Stimulated activated naive CD4-positive, alpha-beta T cell treated with Interleukin-2 at 50 U/mL for 16 hours (primary cell): ENCODE results near the gene MBD4.
"Not testable (repeated sequence)": the region's sequence is repeated elsewhere in the genome, so short reads cannot be mapped to it uniquely, and the experiment has no call there.

ENCODE experiments used
- DNase-seq: peaks from one replicate; lab custom pipeline; 2025; lab: John Stamatoyannopoulos, UW

Gene MBD4

DNA sequence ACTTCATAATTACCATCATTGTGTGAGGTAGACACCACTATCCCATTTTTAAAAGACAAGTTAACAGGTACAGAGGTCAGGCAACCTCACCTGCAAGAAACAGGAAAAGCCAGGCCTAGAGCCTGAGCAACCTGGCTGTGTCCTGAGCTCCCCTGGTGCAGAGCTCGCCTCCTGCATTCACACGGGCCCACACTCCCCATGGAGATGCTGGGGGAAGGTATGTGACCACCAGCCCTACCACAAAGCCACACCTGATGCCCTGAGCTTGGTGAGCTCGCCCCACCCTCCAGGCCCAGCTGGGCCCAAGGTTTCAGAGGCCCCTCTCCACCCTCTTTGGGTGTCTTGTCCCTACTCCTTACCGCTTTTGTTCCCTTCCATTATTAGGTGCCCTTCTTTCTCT is 10.1 kb downstream of the MBD4 start:
- no peak for DNase-seq

DNA sequence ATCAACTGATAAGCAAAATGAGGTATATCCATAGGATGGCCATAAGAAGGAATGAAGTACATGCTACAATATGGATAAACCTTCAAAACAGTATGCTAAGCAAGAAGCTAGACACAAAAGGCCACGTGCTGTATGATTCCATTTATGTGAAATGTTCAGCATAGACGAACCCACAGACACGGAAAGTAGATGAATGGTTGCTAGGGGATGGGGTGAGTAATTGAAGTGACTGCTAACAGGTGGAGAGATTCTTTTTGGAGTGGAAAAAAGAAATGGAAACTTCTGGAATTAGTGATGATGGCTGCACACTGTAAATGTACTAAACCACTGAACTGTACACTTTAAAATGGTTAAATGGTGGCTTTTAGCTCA is 10.7 kb downstream of the MBD4 start:
- no peak for DNase-seq

DNA sequence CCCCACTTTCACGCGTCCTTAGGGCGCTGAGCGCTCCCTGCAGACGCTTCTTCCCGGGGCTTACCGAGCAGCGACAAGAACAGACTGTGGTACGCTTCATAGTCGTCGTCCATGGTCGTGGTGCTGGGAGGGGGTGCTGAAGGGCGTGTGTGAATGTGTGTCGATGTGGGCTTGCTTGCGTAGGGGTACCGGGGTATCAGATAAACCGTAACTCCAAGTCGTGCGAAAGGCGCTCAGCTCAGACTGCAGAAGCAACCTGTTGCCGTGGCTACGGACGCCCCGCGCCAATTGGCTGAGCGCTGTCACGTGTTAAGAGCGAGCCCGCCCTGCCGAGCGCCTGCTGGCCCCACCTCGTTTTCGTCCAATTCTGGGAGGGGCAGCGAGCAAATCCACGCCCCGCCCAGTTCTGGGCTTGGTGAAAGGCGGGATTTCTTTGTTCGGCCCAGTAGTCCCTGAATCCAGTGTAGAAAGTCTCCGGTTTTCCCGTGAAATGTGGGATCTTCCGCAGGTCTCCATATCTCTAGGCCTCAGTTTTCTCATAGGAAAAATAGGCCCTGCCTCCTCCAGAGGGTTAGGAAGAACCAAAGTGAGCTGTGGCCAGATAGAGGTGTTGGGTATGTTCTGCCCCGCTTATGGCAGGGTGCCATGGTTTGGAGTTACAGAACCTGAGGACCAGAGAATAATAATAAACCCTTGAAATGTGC is 11.2 kb downstream of the MBD4 start, which contains the start of gene EFCAB12:
Gene EFCAB12, minus strand, starts transcription at position 261 of the 704 bp plus-strand sequence. Its CDS starts 148 bp downstream, at position 113.
- peak; percentile 86 for DNase-seq

DNA sequence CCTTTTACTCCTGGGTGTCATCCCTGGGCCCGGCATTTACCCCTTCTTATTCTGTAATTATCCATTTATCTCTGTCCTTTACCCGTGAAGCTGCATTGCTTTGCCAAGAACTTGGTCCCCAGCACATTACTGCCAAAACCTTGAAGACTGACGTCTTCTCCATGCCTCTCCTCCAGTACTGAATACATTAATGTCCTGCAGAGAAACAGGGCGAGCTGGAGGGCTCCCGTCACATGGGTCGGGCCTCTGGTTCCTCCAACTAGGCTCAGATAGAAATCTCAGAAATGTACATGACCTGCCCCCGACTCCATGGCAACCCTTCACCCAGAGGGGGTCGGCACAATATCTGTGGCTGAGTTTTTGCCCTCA is 11.8 kb downstream of the MBD4 start:
- DNase-seq = no peak

DNA sequence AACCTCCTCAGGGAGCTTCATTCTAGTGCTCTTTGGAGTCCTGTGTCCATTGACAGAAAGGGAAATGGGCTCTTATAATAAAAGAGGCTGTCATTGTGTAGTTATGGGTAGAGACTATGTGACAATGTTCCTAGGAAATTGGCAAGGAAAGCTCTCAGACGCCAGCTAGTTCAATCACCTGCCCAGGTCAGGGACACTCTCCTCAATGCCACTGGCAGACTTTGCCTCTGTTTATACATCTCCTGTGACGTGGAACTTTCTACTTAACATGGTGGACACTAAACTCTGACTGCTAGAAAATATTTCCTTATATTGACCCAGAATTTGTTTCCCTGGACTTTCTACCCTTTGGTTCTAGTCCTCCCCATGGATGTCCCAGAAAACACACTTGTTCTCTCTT is 14.1 kb downstream of the MBD4 start:
- DNase-seq = no peak

DNA sequence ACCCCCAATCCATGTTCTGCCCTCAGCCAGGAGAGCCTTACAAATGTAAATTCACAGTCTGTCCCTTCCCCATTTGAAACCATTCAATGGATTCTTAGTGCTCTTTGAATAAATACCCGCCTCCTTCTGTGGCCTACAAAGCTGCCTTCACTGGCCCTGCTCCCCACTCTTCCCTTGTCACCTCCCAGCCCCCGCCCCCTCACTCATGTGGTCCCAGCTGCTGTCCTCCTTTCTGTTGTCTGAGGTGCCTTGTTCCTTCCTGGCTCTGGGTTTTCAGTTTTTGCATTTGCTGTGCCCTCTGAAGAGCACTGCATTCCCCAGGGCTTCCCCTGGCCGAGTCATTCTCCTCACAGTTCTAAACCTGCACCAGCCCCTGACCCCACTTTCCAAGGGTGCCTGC is 14.5 kb downstream of the MBD4 start:
- DNase-seq = no peak

DNA sequence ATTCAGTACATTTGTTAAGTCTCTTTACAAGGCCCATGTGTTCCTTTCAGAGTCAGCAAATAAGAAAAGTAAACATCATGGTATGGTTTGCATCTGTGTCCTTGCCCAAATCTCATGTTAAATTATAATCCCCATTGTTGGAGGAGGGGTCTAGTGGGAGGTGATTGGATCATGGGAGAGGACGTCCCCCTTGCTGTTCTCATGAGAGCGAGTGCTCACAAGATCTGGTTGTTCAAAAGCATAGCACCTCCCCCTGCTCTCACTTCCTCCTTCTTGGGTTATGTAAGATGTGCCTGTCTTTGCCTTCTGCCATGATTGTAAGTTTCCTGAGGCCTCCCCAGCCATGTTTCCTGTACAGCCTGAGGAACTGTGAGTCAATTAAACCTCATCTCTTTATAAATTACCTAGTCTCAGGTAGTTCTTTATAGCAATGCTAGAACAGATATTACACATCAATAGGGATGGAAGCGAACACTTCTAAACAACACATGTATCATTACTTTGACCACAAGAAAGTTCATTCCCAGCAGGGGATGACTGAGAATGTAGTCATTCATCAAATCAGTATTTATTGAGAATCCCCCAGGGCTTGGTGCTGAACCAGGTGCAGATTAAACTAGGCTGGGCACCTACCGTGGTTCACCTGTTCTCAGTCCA is 15.4 kb downstream of the MBD4 start:
- no peak for DNase-seq

DNA sequence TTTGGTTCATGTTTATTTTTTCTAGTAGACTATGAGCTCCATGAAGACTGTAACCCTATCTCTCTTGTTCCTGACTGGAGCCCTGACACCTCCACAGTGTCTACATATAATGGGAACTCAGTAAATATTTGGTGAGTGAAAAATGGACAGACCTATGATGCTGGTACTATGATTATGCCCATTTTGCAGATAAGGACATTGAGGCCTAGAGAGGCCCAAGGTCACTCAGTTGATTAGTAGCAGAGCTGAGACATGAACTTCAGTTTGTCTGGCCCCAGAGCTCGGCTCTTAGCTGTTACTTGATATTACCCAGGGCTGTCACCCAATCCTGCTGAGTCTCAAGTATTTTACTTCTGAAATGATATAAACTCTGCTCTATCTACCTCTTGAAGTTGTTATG is 16.9 kb downstream of the MBD4 start:
- DNase-seq = no peak

DNA sequence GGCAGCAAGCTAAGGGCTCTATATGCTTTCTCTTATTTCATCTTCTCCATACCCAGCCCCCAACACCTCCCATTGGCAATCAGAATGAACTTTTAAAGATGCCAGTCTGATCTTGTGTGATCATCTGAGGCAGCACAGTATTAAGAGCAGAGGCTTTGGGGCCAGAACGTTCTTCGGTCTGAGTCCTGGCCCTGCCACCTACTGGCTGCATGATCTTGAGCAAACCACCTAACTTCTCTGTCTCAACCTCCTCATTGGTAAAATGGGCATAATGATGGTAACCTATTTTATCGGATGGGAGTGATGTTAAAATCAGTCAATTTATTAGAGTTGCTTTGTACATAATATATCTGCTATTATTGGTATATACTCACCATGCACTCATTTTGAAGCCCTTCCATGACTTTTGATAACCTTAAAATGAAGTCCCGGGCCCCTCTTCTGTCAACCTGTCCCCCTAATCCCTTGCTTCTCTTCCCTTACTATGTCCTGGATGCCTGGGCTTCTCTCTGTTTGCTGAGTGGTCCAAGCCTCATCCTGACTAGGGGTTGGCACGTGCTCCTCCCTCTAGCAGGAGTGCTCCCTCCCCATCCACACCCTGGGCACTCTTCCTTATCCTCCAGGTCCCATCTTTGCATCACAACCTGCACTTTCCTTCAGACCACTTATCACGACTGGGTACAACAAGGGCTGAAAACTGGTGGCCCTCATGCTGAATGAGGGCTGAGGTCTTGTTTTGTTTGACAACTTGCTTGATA is 17.6 kb downstream of the MBD4 start:
- no peak for DNase-seq

DNA sequence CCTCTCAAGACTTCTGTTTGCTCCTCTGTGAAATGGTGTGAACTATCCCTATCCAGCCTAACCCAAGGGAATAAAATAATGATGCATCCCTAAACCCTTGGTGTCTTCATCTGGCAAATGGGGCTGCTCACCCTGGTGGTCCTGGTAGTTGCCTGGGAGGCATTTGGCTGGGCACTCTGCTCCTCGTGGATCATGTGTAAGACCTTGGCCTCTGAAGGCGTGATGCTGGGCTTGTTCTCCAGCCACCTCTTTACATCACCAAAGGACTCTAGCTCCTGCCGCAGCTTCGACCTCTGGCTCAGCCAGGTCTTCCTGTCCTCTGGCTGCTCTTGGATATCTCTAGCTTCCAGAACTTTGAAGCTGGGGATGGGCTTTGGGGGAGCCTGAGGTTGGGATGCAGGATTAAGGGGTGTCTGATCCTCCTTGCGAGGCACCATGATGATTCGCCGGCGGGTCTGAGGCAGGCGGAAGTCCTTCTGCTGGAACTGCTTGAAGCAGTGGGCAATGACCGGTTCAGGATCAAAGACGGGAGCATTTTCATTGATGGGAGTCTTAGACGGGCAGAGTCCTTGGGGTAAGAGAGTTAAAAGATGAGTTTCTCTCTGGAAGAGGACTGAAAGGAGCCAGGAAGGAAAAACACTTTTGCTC is 18.4 kb downstream of the MBD4 start:
- no peak for DNase-seq

DNA sequence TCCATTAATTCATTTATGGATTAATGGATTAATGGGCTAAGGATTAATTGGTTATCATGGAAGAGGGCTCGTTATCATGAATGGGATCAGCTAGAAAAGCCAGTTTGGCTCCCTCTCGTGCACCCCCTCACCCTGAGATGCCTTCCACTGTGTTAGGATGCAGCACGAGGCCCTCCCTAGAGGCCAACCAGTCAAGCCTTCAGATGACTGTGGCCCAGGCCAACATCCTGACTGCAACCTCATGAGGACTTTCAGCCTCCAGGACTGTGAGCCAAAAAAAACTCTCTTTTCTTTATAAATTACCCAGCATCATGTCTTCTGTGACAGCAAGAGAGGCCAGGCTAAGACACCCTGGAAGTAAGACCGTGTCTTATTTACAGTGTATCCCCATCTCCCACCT is 20.3 kb downstream of the MBD4 start:
- no peak for DNase-seq

DNA sequence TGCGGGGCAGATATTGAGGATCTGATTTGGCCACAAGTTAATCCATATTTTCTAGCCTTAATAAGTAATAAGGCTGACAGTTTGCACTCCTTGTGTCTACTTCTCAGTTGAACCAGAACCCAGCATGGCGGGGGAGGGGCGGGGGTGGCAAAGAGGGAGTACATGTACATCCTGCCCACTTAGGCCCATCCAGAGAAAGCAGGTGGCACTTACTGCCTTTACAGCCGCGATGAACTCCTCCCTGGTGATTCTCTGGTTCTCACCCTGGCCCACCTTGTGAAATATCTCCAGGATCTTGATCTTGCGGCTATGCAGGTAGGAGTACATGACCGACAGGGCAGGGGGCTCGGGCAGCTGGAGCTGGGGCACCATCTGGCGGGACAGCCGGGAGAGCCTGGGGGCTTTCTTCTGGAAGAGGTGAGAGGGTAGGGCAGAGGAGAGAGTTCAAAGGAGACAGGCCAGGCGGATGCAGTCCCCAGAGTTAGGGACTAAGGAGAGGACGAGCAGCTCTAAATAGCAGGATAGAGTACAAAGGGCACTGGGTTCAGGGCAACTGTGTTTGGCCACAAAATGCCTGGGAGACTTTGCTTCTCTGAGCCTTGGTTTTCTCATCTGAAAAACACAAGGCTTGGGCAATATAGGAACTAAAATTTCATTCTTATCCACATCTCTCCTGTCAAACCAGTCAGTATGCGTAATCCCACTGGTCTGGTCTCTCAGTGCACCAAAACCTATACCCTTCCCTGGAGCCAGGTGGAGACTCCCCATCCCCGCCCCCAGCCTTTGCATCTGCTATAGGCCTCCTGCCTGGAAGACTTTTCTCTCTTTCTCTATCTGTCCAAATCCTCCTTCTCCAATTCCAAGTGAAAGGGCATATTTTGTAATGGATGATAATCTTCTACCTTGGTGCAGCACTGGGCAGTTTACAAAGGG is 21.4 kb downstream of the MBD4 start:
- DNase-seq = no peak

DNA sequence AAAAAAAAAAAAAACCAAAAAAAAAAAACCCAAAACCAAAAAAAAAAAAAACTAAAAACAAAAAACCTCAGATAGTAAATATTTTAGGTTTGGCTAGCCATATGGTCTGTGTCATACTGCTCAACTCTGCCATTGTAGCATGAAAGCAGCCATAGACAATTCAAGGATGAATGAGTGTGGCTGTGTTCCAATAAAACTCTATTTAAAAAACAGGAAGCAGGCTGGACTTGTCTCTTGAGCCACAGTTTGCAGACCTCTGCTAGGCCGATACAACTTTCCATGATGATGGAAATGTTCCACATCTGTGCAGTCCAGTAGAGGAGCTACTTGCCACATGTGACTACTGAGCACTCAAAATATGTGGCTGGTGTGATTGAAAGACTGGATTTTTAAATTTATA is 22.4 kb downstream of the MBD4 start:
- DNase-seq = no peak

DNA sequence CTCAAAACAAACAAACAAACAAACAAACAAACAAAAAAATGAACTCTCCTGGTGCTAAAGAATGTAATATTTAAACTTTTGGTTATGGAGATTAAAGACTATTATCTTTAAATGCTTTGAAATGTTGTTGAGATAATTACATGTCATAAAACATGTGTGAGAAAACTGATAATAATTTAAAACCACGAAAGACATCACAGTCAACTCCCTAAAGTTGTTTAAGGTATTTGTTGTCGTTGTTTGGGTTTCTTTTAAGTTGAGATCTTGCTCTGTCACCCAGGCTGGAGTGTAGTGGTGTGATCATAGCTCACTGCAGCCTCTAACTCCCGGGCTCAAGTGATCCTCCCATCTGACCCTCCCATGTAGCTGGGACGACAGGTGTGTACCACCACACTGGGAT is 23.3 kb downstream of the MBD4 start:
- no peak for DNase-seq

DNA sequence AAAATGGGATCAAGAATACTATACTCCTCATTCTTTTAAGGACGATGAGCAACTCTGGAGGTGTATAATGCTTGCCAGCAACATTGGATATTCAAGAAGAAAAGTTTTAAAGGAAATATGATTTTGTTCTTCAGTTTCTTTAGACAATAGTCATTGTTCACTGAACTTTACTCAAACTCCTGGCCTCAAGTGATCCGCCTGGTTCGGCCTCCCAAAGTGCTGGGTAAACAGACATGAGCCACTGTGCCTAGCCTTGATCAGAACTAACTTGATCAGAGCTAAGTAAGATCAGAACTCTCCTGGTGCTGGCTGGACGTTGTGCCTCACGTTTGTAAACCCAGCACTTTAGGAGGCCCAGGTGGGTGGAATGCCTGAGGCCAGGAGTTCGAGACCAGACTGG is 23.9 kb downstream of the MBD4 start:
- DNase-seq = no peak

DNA sequence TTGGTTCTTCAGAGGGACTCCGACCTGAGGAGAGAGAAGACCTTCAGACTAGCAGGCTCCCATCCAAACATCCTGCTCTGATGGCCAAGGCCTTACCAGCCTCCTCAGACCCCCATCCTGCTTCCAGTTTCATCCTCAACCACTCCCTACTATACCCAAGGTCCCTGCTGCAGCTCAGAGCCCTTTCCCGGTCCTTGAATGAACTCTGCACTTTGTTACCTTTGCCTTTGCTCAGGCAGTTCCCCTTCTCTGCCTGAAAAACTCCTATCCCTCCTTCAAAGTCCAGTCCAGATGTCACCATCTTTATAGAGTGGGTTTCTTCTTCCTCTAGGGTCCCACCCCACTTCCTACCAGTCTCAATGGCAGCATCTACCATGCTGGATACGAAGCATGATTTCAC is 24.4 kb downstream of the MBD4 start:
- DNase-seq = no peak

DNA sequence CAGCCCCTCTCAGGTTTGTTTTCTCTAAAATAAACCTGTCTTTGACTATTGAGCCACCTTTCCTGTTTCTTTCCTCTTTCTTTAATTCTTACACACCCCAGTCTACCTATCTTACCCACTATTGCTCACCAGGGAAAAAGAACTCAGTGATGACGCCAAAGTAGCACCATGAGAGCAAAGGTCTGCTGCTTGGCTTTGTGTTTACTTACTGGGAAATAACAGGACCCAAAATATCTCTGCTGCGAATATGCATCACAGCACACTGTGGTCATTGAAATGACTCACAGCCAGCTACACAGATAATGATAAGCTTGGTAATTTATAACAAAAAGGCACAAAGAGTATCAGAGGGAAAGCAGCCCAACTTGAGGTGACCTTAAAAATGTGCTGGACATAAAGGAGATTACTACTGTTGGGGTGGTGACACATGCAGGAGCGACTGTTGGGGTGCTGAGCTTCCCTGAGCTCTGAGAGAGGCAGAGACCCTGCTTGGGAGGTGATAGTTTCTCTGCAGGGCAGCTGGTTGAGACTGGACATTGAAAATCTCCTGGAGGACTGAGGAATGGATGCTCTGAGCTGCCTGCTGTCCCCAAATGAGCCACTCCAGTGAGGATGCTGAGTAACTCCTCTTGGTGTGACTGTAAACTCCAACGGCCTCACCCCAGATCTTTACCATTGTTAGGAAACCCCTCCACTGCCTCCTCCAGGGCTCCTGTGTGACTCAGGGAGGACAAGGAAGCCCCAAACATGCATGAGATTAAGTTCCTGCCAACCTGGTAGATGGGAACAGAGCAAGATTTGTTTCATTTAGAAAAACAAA is 25.9 kb downstream of the MBD4 start:
- no peak for DNase-seq

DNA sequence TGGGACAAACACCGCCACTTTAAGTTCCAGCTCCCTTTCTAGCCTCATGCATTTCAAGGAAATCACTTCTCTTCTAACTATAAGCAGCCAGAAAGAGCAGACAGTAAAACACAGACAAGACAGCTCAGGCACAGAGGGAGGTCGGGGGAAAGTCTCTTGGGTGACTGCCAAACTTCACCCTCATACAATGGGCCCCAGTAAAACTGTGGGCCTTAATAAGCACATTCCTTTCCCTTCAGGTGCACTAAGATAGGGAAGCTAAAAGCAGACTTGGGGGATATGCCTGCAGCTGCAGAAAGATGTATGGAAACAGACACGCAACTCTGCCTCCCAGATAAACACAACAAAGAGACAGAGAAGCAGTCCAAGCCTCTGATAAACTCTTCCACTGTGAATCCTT is 26.5 kb downstream of the MBD4 start:
- not testable (repeated sequence) for DNase-seq

DNA sequence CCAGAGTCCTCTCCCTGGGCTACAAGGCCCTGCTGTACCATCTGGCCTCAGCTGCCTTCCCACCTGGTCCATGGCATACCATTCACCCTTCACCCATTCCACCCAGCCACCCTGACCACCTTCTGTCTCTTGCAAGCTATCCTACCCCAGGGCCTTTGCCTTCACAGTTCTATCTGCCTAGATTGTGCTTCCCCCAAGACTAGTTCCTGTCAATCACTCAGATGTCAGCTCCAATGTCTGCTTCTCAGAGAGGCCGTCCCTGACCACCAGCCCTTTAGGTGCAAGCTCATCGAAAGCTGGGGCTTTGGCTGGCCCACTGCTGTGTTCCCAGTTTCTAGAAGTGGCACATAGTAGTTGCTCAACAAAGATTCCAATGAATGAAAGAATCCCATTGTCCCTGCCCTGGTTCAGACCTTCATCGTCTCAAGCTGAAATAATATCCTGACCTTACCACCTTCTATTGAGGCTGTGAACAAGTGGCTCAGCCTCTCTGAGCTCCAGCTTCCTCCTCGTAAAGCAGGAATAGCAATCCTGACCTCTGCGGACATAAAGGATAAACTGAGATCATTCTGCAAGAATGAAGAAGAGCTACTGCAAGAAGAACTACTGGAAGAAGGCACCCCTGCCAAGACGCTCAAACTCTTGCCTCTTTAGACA is 27.1 kb downstream of the MBD4 start:
- DNase-seq = no peak

DNA sequence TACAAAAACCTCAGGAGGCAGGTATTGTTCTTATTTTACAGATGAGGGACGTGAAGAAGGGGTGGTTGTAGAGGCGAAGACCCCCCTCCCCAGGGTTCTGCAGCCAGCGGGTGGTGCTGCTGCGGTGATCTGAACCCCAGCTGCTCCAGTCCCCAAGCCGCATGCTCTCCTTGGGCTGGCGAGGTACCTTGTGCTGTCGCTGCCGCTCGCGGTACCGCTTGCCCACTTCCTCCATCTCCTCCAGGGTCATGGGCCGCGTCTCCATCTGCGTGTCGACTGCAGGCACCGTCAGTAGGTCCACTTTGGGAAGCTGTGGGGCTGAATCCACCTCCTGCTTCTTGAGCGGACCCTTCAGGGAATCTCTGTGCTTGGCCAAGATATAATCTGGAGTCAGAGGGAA is 28.8 kb downstream of the MBD4 start:
- DNase-seq = no peak
